Heart right ventricle (tissue), 16 donors: ENCODE data around the gene KIF18B. TPM values are rescaled to one million over a fixed set of nuclear protein-coding genes. Genes with fewer than 3 reads are reported as not detected.

ENCODE experiments used
- ATAC-seq, 8 donors: fragments of 200-7000 bp; cut with Tn5 transposase; one replicate each; pipeline ENCODE4 v1.9.1; 2020; ENCODE audit warnings: mild to moderate bottlenecking in 8 of 8, moderate library complexity in 8 of 8, moderate number of reproducible peaks in 1 of 8
- DNase-seq, 2 donors: peaks; one replicate each; pipeline ENCODE4 v3.0.0-alpha.2; 2020
- H3K27ac ChIP-seq, 10 donors: fragments of 200-600 bp; sonication (generic) in 2 of 10; one replicate each; pipeline versions ENCODE4 v1.5.0 to v1.8.0; 2020 to 2022; ENCODE audit warnings: mild to moderate bottlenecking in 3 of 10
- H3K27me3 ChIP-seq, 7 donors: fragments of 200-600 bp; one replicate each; pipeline ENCODE4 v1.8.0; 2021 to 2022; ENCODE audit warnings: mild to moderate bottlenecking in 2 of 7
- H3K36me3 ChIP-seq, 9 donors: fragments of 200-600 bp; sonication (generic) in 1 of 9; one replicate each; pipeline versions ENCODE4 v1.5.0 to v1.8.0; 2020 to 2022; ENCODE audit warnings: mild to moderate bottlenecking in 2 of 9
- H3K4me1 ChIP-seq, 9 donors: fragments of 200-600 bp; sonication (generic) in 1 of 9; one replicate each; pipeline versions ENCODE4 v1.5.0 to v1.8.0; 2020 to 2022; ENCODE audit warnings: mild to moderate bottlenecking in 4 of 9
- H3K4me3 ChIP-seq, 10 donors: fragments of 200-600 bp; sonication (generic) in 2 of 10; one replicate each; pipeline versions ENCODE4 v1.5.0 to v1.8.0; 2020 to 2022; ENCODE audit warnings: mild to moderate bottlenecking in 7 of 10, moderate library complexity in 2 of 10
- H3K9me3 ChIP-seq, 11 donors: fragments of 200-600 bp in 10 of 11; sonication (generic) in 2 of 11; one replicate each; pipeline versions ENCODE4 v1.5.0 to v1.8.0; 2013 to 2022; ENCODE audit warnings: mild to moderate bottlenecking in 2 of 11, control low read depth in 1 of 11, moderate library complexity in 1 of 11
- WGBS, 2 donors: extraction: QIAGEN DNeasy Blood & Tissue Kit; methylation state at CpG; one replicate each; pipeline ENCODE4 v1.1.7; 2013; ENCODE audit warnings: inconsistent platforms in 1 of 2; 5-methylcytosine and 5-hydroxymethylcytosine counted together
- intact Hi-C, 10 donors: fragments of 100-400 bp; cut with DNase I; formaldehyde crosslinking; loops; one replicate each; pipeline versions ENCODE4 v1.11.1 to v1.14.2; 2022
- polyA plus RNA-seq, 2 donors: library from polyadenylated mRNA; stranded (reverse); fragments of 200-250 nt; gene quantifications; one replicate each; pipeline ENCODE4 v1.2.3, GENCODE V29; 2013
- total RNA-seq, 10 donors: library from RNA; stranded (reverse); fragmentation: NEBNext Ultra II Directional in 3 of 10; extraction: Animal tissue kit (Norgen Biotek cat#: 25700) in 3 of 10; gene quantifications; one replicate each; pipeline versions ENCODE4 v1.2.1 to v1.2.4, GENCODE V29; 2021 to 2023
- TF ChIP-seq, protein P1 (sequence below), 9 donors: fragments of 200-600 bp; sonication (generic) in 2 of 9; IDR thresholded peaks; one replicate each; pipeline versions ENCODE4 v1.5.0 to v1.8.0; 2021 to 2022; ENCODE audit warnings: antibody characterized with exemption in 9 of 9, mild to moderate bottlenecking in 5 of 9, moderate library complexity in 1 of 9
- donor health status: Arrhythmogenic right ventricular cardiomyopathy.
- donor health status: ischemic (EF 13 %, LVEDD 7.1; RV severe dilation, severe dysfunction).
- donor health status: healthy with polysubstance abuse.
- donor health status: DM: no; HTN: yes; CAD: no.
- donor health status: DM: no; HTN: no; CAD: no.
- donor health status: ischemic (EF 25% LVEDD 6.9; RV normal size, moderate dysfunction).
- donor health status: ischemic (EF 25% LVEDD 5.7; RV mildly dilated, moderate dysfunction).
- donor health status: healthy.
- donor health status: DM: yes; HTN: yes; CAD: no.
- donor health status: Ischemic cardiomyopathy.
- donor health status: ischemic (EF 35%, LVEDD 5.7; RV mildly dilated, moderate dysfunction).
- donor health status: nonischemic (EF 11% LVEDD 7.7; RV severe dilation, severe dysfunction).
- donor health status: DM: yes; HTN: yes; CAD: no.
- donor health status: PGD.
- donor health status: ischemic (EF 29% LVEDD 5.4; RV normal size, mild dysfunction).
- donor health status: nonischemic (EF 23%, LVEDD 6.1; RV moderate dilation, normal function).

The KIF18B gene
- total and polyA plus RNA-seq, 12 donors = 0.04 to 4.3 (median 0.20) TPM; not detected in 1

DNA sequence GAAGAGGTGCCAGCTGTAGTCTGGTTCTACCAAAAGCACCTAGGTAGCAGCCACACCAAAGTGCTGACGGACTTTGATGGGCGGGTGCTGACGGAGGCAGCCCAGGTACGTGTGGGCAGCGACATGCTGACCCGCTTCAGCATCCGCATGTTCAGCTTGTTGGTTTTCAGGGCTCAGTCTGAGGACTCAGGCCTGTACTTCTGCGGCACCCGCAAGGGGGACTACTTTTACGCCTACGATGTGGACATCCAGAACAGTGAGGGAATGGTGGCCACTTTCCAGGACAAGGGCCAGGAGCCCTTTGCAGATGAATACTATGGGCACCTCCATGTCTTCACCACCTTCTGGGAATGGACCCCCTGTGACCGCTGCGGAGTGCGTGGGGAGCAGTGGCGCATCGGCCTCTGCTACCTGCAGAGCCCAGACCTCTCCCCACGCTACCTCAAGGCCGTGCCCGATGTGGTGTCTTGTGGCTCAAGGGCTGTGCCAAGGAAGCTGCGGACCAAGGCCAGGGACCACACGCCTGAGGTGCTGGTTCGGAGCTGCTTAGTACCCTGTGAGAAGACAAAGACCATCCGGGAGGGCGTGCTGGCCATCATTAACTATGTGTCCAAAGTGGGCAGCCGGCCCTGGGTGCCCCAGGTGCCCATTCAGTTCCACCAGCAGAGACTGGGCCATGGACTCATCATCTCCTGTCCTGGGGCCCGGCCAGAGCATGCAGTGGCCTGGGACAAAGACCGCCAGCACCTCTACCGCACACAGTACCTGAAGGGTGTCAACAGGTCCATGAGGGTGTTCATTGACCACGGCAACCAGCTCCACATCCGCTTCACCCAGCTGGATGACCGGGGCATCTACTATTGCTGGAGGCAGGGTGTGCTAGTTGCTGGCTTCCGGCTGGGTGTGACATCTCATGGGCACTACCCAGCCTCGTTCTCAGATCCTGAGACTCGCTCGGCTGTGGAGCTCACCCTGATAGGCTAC lies 43.3 kb downstream of the KIF18B start:
- no peak for ATAC-seq
- 95 to 97% methylated on average over 35 of the region's 35 CpGs for WGBS, 2 donors
- Histone ChIP-seq H3K36me3 (no peaks in the 10 kb centered on the region), H3K9me3 (no peaks in the 10 kb centered on the region), H3K27ac (no peak overlapping the region), H3K27me3 (no peaks in the 10 kb centered on the region), H3K4me3 (no peak overlapping the region), H3K4me1 (peaks cover 0 to 48% (median 7%) of the 10 kb centered on the region in 9 donors)
- DNase-seq = no peak
- intact Hi-C loops = loop anchor here in 1 of 10 donors (5.0 kb wide), 1 partner anchor 118 kb away; no protein-coding TSS in a partner anchor
- TF ChIP-seq, protein P1, sequence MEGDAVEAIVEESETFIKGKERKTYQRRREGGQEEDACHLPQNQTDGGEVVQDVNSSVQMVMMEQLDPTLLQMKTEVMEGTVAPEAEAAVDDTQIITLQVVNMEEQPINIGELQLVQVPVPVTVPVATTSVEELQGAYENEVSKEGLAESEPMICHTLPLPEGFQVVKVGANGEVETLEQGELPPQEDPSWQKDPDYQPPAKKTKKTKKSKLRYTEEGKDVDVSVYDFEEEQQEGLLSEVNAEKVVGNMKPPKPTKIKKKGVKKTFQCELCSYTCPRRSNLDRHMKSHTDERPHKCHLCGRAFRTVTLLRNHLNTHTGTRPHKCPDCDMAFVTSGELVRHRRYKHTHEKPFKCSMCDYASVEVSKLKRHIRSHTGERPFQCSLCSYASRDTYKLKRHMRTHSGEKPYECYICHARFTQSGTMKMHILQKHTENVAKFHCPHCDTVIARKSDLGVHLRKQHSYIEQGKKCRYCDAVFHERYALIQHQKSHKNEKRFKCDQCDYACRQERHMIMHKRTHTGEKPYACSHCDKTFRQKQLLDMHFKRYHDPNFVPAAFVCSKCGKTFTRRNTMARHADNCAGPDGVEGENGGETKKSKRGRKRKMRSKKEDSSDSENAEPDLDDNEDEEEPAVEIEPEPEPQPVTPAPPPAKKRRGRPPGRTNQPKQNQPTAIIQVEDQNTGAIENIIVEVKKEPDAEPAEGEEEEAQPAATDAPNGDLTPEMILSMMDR (IDR thresholded peaks at IDR 0.05) = no peak

DNA sequence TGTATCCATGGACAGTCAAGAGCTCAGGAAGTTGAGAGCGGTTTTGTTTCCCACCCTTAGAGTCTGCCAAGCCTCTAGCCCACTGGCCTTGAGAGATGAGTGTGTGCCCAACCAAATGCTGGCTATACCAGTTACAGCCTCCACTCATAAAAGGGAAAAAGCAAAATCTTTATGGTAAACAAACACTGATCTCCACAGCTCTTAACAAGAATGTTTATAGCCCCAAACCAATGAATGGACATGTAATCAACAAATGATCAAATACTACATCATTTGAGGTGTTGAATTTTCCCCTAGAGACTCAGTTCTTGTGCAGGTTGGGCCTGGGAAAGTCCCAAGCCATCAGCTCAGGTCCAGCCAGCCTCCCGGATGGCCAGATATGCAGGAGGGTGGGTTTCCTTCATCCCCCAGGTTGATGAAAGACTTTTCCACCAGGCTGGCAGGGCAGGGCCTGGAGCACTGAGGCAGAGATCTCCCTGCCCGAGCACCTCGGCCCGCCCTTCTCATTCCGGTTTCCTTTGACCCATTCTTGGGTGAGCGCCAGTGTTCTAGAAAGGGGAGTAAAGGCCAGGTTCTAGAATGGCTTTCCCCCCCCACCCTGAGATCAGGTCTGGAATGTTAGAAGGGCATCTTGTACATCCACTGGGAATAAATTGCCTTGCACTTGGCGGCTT lies 44.4 kb downstream of the KIF18B start:
- TF ChIP-seq, protein P1 (IDR thresholded peaks at IDR 0.05) = no peak
- no peak for DNase-seq
- intact Hi-C loops = loop anchor here in 1 of 10 donors (5.0 kb wide), 1 partner anchor 119 kb away; no protein-coding TSS in a partner anchor

DNA sequence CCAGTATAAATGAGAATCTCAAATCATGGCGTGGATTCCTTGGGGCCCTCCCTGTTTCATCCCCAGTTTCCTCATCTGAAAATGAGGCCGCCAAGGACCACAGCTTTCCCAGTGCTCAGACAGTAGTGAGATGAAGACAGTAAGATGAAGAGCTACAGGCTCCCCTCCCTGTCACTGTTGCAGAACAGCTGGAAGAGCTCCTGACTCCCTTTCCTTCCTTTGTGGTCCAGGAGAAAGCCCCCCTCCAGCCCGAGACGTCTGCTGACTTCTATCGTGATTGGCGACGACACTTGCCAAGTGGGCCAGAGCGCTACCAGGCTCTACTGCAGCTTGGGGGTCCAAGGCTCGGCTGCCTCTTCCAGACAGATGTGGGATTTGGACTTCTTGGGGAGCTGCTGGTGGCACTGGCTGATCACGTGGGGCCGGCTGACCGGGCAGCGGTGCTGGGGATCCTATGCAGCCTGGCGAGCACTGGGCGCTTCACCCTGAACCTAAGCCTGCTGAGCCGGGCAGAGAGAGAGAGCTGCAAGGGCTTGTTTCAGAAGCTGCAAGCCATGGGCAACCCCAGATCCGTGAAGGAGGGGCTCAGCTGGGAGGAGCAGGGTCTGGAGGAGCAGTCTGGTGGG lies 45.3 kb downstream of the KIF18B start:
- Histone ChIP-seq H3K9me3 (no peaks in the 10 kb centered on the region), H3K4me3 (no peak overlapping the region), H3K27ac (no peak overlapping the region), H3K4me1 (peaks cover 0 to 58% (median 23%) of the 10 kb centered on the region in 9 donors), H3K27me3 (no peaks in the 10 kb centered on the region), H3K36me3 (no peaks in the 10 kb centered on the region)
- ATAC-seq (no peak), DNase-seq (no peak)
- intact Hi-C loops = loop anchor here in 1 of 10 donors (5.0 kb wide), 1 partner anchor 120 kb away; no protein-coding TSS in a partner anchor
- TF ChIP-seq, protein P1 (IDR thresholded peaks at IDR 0.05) = no peak
- WGBS, 2 donors = 84 to 86% methylated on average over 17 of the region's 17 CpGs

More for the DNA sequence above, 44.4 kb downstream of the KIF18B start:
- Histone ChIP-seq H3K9me3 (no peaks in the 10 kb centered on the region), H3K36me3 (no peaks in the 10 kb centered on the region), H3K4me3 (no peak overlapping the region), H3K27ac (no peak overlapping the region), H3K27me3 (no peaks in the 10 kb centered on the region), H3K4me1 (peaks cover 0 to 53% (median 15%) of the 10 kb centered on the region in 9 donors)
- no peak for ATAC-seq
- WGBS, 2 donors = 64 to 67% methylated on average over 8 of the region's 8 CpGs
